GM18526 (cell line): ENCODE measurements around the gene TAGLN.
A peak's percentile ranks its signal among the peaks of the same experiment; 100 is the strongest.

ENCODE experiments used
- POLR2A ChIP-seq: IDR thresholded peaks from 3 replicates; pipeline ENCODE4 v1.6.1; 2011; ENCODE audit not compliant: insufficient read length; ENCODE audit errors: extremely low read depth

The TAGLN gene

GRCh38 chr11:117230286-117230961, 31.3 kb downstream of the TAGLN start:
- TF ChIP-seq POLR2A, result no peak

- no peak for TF ChIP-seq POLR2A
Observed at GRCh38 chr11:117230999-117231841, 32.0 kb downstream of the TAGLN start.

DNA sequence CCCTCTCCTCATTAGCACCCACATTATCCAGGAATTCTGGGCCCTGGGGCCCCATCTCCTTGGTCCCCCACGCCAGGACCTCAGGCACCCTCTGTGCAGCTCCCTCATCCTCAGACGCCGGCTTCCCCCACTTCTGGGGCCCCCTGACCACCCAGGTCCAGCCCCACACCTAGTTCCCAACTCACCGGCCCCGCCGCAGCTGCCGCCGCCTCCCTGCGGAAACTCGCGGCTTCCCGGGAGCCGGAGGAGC, 32.6 kb downstream of the TAGLN start, which contains the start of gene PCSK7:
PCSK7 (minus strand) TSS at position 232 of the 250 bp plus-strand sequence. CDS start 2,229 bp downstream, outside the sequence.
- peak; percentile 58 for TF ChIP-seq POLR2A

DNA sequence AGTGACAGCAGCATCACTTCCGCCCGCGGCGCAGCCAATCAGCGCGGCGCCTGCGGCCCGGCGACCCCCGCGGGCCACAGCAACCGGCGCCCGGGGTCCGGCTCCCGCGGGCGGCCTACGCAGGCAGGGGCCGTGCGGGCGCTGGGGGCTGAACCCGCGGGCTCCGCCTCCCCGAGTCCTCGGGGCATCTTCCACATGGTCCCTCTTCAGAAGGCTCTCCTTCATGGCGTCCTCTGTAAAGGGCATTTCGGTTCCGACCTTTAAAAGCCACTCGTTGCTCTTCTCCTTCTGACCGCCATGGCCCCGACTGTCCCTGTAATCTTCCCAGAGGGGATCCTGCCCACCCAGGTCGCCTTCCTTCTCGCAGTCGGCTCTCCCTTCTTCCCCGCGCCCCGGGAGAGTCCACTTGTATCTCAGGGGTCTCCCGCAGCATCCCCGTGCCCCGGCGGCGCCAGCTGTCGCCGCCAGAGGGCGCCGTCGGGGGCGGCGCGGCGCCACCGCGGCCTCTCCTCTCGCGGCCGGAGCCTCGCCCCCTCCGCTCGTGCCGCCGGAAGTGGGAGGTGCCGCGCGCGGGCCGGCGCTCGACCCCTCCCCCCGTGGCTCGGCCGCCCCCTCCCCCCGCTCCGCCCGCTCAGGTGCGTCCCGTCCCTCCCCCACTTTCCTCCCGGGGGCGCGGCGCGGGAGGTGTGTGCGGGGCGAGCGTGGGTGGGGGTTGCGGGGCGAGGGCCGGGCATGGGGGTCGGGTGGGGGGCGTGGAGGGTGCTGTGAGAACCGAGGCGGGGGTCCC, 33.1 kb downstream of the TAGLN start, which contains the start of gene RNF214:
RNF214 (plus strand) TSS at position 580 of the 787 bp plus-strand sequence. CDS start 1,602 bp downstream, outside the sequence.
- TF ChIP-seq POLR2A, result peak; percentile 44

DNA sequence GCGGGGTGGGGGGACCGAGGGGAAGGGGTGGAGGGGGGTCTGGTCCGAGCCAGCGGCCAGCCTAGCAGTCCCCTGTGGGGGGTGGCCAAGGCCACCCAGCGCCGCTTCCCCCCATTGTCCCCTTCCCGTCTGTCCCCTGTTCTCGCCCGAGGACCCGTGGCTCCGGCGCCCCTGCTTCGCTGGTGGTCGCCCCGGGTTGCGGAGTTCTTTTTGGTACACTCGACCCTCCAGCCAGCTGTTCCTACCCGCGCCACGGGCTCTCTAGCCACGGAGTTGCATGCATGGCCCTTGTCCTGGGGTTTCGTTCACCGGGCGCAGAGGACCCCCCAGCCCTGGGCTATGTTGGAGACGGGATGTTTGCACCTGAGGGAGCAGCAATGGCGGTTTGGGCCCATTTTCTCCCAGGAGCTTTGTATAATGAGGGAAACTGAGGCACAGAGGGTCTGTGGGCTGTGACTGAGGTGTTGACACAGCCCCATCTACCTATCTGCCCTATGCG, 33.8 kb downstream of the TAGLN start:
- no peak for TF ChIP-seq POLR2A

GRCh38 chr11:117238221-117238620, 39.1 kb downstream of the TAGLN start:
- TF ChIP-seq POLR2A, result no peak

DNA sequence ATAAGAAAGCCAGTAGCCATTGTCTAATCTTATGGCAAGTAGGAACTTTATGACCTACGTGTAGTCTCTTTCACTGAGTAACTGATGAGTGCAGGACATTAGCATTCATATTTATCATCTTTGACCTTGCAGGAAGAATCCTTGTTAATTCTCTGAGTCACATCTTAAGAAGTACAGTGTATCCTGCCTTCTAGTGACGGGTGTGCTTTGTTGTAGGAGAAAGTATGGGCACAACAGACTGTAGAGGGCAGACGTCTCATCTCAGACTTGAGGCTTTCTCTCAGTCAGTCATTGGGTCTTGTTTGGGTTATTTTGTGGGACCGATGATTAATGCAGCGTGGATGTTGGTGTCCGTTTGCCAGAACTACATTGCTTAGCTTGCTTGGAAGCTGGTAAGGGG, 40.1 kb downstream of the TAGLN start:
- TF ChIP-seq POLR2A, result no peak

DNA sequence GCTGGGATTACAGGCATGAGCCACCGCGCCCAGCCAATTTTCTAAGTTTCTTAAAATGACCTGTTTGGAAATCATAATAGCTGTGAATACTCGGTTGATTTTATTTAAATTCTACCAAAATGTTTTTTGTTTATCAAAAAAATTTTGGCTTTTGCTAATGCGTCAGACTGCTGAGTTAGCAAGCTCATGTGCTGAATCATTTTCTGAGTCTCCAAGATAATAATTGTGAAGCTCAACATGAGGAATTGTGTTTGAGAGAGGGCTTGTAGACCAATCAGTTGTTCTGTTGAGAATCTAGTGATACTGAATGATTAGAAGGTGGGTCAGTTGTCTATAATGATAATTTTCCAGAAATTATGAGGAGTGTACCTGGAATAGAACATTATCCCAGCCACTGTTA, 49.2 kb downstream of the TAGLN start:
- TF ChIP-seq POLR2A, result no peak

GRCh38 chr11:117249571-117249970, 50.4 kb downstream of the TAGLN start:
- TF ChIP-seq POLR2A, result no peak

- no peak for TF ChIP-seq POLR2A
Observed at GRCh38 chr11:117251506-117251905, 52.3 kb downstream of the TAGLN start.

DNA sequence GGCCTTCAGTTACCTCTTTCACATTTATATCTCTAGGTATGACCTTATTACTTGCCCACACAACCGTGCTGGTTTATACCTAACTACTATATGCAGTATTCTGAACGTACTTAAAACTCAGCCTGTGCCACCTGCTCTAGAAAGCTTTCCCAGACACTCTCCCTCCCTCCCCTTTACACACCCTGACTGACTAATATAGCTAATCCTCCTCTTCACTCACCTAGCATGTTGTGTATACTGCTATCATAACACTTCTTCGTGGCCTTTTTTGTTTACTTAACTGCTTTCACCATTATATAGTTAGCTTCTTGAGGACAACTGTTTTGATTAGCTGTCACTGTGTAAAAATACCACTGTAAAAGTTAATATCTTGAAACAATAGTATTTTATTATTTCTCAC, 56.8 kb downstream of the TAGLN start:
- no peak for TF ChIP-seq POLR2A

DNA sequence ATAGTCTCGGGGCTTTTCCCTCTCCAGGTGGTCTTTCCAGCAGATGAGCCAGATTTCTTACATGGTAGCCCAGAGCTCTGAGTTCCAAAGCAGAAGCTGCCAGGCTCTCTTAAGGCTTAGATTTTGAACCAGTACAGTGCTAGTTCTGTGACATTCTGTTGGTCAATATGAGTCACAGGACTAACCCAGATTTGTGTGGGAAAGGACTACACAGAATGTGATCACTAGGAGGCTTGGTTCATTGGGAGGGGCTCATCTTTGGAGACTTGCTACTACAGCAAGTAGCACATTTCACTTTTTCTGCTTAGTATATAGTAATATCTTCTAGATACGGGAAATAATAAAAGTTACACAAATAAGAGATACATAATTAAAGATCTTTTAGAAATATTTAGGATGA, 57.4 kb downstream of the TAGLN start:
- TF ChIP-seq POLR2A, result no peak
